Peyer's patch (tissue), 4 donors: ENCODE measurements around the gene SLCO3A1. TPM values are rescaled to one million over a fixed set of nuclear protein-coding genes. Genes with fewer than 3 reads are reported as not detected.
A peak's percentile ranks its signal among the peaks of the same experiment; 100 is the strongest.

Experiments
- DNase-seq, 3 donors: peaks; one replicate each; pipeline ENCODE4 v3.0.0-alpha.2; 2017 to 2019
- H3K27ac ChIP-seq, 4 donors: fragments of 200-600 bp; sonication (generic); one replicate each; pipeline ENCODE4 v1.5.1; 2016 to 2019
- H3K27me3 ChIP-seq, 2 donors: fragments of 200-600 bp; sonication (generic); one replicate each; pipeline ENCODE4 v1.5.1; 2019
- H3K36me3 ChIP-seq, 3 donors: fragments of 200-600 bp; sonication (generic); one replicate each; pipeline ENCODE4 v1.5.1; 2016 to 2019
- H3K4me1 ChIP-seq, 4 donors: fragments of 200-600 bp; sonication (generic); one replicate each; pipeline ENCODE4 v1.5.1; 2016 to 2019
- H3K4me3 ChIP-seq, 4 donors: fragments of 200-600 bp; sonication (generic); 1 replicate in 3 of 4; 2 replicates in 1 of 4; pipeline ENCODE4 v1.5.1; 2016 to 2019; ENCODE audit warnings: mild to moderate bottlenecking in 1 of 4
- H3K9me3 ChIP-seq, 4 donors: fragments of 200-600 bp; sonication (generic); one replicate each; pipeline ENCODE4 v1.5.1; 2016 to 2019; ENCODE audit warnings: mild to moderate bottlenecking in 1 of 4
- CTCF ChIP-seq, 6 experiments: fragments of 450-650 bp in 4 of 6; fragments of 200-600 bp in 2 of 6; sonication (generic) in 1 of 6; IDR thresholded peaks; one replicate each; pipeline ENCODE4 v1.5.1; 2017 to 2019; ENCODE audit warnings: antibody characterized with exemption in 6 of 6, mild to moderate bottlenecking in 3 of 6, moderate library complexity in 1 of 6
- POLR2A ChIP-seq, 2 donors: fragments of 450-650 bp; IDR thresholded peaks; one replicate each; pipeline ENCODE4 v1.5.1; 2017; ENCODE audit warnings: antibody characterized with exemption in 2 of 2, mild to moderate bottlenecking in 2 of 2, moderate library complexity in 2 of 2
- total RNA-seq, 4 donors: library from RNA; depleted of rRNA; stranded (reverse); fragments of >200 nt; gene quantifications; one replicate each; pipeline ENCODE4 v1.1.0, GENCODE V29; 2016

The SLCO3A1 gene
- total RNA-seq, 4 donors from 2014 or later, result 2.1 to 8.3 (median 5.0) TPM

DNA sequence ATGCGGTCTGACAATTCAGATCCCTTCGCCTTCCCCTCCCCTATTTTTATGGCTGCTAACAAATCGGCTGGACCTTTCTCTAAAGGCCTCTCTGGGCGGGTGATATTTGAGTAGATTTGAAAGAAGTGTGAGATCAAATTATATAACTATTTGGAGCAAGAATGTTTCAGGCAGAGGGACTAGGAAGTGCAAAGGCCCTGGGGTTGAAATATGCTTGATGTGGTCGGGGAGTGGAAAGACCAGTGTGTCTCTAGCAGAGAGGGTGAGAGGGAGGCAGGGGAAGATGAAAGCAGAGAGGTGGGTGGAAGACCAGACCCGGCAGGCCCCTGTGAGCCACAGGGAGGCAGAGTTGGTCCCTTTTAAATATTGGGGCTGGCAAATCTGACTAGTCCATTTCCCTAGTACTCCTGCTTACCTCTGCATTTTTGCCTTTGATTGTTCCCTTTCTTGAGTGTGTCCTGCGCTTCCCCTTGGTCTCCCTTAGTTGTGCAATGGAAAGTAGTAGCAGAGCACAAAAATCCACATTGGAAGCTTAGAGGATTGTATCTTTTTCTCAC is 32.3 kb downstream of the SLCO3A1 start:
- DNase-seq, result no peak
- no peak overlapping the region for H3K27ac ChIP-seq
- no peaks in the 10 kb centered on the region for H3K27me3 ChIP-seq
- no peaks in the 10 kb centered on the region for H3K9me3 ChIP-seq
- H3K4me3 ChIP-seq, result no peak overlapping the region
- H3K36me3 ChIP-seq, result no peaks in the 10 kb centered on the region
- TF ChIP-seq CTCF (IDR thresholded peaks at IDR 0.05) (peak in 3 of 6 experiments; percentile 13 to 23 (median 18)), POLR2A (IDR thresholded peaks at IDR 0.05) (no peak)
- no peaks in the 10 kb centered on the region for H3K4me1 ChIP-seq

DNA sequence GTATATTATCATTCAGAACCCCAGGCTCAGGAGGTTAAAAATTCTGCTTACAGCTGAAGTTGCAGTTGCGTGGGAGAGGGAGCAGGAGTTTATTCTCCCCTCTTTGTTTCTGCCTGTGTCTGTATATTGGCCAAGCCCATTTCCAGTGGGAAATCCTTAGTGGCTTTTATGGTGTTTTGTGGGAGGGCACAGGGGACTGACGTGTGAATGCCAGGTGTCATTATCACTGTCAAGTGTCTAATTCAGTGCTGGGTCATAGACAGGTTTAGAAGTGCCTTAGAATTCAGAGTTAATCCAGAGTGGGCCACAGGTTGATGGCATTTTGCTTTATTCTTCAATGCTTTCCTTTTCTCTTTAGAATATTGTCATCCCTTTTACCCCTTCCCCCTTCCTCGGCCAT is 33.4 kb downstream of the SLCO3A1 start:
- TF ChIP-seq CTCF (IDR thresholded peaks at IDR 0.05), result no peak
- TF ChIP-seq POLR2A (IDR thresholded peaks at IDR 0.05), result no peak
- Histone ChIP-seq H3K36me3 (no peaks in the 10 kb centered on the region), H3K27ac (no peak overlapping the region), H3K4me1 (no peaks in the 10 kb centered on the region), H3K4me3 (no peak overlapping the region), H3K9me3 (no peaks in the 10 kb centered on the region), H3K27me3 (no peaks in the 10 kb centered on the region)
- no peak for DNase-seq

- DNase-seq, result no peak
- no peak overlapping the region for H3K4me3 ChIP-seq
- H3K4me1 ChIP-seq, result no peaks in the 10 kb centered on the region
- no peaks in the 10 kb centered on the region for H3K36me3 ChIP-seq
- no peaks in the 10 kb centered on the region for H3K9me3 ChIP-seq
- H3K27me3 ChIP-seq, result no peaks in the 10 kb centered on the region
- TF ChIP-seq POLR2A (IDR thresholded peaks at IDR 0.05) (no peak), CTCF (IDR thresholded peaks at IDR 0.05) (no peak)
- H3K27ac ChIP-seq, result no peak overlapping the region
These were observed 33.8 kb downstream of the SLCO3A1 start for GRCh38 chr15:91887321-91887720.

GRCh38 chr15:91887921-91888373 is 34.4 kb downstream of the SLCO3A1 start:
- Histone ChIP-seq H3K9me3 (no peaks in the 10 kb centered on the region), H3K27ac (no peak overlapping the region), H3K4me3 (no peak overlapping the region), H3K36me3 (no peaks in the 10 kb centered on the region), H3K4me1 (no peaks in the 10 kb centered on the region), H3K27me3 (no peaks in the 10 kb centered on the region)
- DNase-seq, result no peak
- TF ChIP-seq CTCF (IDR thresholded peaks at IDR 0.05), result no peak
- TF ChIP-seq POLR2A (IDR thresholded peaks at IDR 0.05), result no peak

GRCh38 chr15:91889111-91889815 is 35.8 kb downstream of the SLCO3A1 start:
- no peak for TF ChIP-seq CTCF (IDR thresholded peaks at IDR 0.05)
- TF ChIP-seq POLR2A (IDR thresholded peaks at IDR 0.05), result no peak
- DNase-seq, result no peak

More at GRCh38 chr15:91889111-91889815, 35.8 kb downstream of the SLCO3A1 start:
- H3K27me3 ChIP-seq, result no peaks in the 10 kb centered on the region
- H3K9me3 ChIP-seq, result no peaks in the 10 kb centered on the region
- H3K27ac ChIP-seq, result no peak overlapping the region
- no peaks in the 10 kb centered on the region for H3K4me1 ChIP-seq
- no peaks in the 10 kb centered on the region for H3K36me3 ChIP-seq
- no peak overlapping the region for H3K4me3 ChIP-seq
